GM18505 (cell line): ENCODE results near the gene GPC1.

Experiments
- ATAC-seq: cut with Tn5 transposase; IDR thresholded peaks from one replicate; pipeline ENCODE4 v1.9.1; 2021; ENCODE audit not compliant: unreplicated experiment
- POLR2A ChIP-seq: IDR thresholded peaks from 4 replicates; pipeline ENCODE4 v1.6.1; 2011; ENCODE audit warnings: borderline replicate concordance; ENCODE audit not compliant: insufficient read depth, insufficient read length; ENCODE audit errors: extremely low read depth

GPC1 gene

DNA sequence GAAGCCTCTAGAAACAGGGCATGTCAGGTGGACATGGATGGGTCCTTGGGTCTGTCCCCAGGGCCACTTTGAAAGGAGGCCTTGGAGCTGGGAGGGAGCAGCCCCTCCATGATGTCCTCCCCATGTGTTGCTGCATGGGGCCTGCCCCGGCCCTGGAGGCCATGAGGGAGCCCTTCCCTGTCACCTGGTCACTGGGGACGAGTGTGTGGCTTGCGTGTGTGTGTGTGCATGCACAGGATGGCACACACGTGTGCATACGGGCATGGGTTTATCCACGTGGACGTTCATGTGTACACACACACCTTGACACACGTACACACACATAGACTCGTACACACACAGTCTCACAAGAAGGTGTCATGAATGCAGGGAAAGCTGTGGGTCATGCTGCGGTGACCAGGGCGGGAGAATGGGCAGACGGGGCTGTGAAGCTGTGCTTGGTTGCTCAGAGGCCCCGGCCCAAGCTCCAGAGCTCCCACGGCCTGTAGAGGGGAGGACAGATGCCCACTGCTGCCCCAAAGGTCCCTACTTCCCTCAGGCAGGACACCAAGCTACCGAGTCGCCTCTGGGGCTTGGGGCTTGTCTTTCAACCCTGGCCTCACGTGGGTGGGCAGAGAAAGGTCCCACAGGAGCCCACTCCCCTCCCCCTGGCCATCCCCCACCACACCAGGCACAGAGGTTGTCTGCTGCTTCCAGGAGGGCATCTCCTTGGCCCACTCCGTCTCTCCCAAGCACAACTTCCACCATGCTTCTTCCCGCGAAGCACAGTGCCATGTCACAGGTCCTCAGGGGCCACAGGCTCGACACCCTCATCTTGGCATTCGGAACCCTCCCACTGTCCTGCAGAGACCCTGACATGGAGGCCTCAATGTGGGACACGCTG lies 42.3 kb upstream of the GPC1 start:
- no peak for ATAC-seq
- TF ChIP-seq POLR2A: no peak

GRCh38 chr2:240393831-240394410 lies 41.5 kb upstream of the GPC1 start:
- no peak for TF ChIP-seq POLR2A
- no peak for ATAC-seq

- no peak for ATAC-seq
- no peak for TF ChIP-seq POLR2A
Measured at GRCh38 chr2:240394549-240394948, 40.9 kb upstream of the GPC1 start.

DNA sequence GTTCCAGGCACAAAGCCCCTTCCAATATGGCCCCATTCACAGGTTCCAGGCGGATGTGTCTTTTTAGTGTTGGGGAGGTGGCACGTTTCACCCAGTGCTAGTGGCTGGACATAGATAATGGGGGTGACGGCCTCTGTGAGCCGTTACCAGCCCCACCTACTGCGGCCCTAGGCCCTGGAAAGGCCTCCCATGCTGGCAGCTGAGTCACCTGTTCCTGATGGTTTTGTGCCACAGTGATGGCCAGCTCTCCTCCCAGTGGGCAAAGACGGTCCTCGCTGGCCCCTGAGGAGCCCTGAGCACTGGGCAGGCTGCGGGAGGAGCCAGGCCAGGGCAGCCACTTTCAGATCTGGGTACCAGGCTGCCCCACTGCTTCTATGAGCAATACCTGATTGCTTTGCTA lies 40.0 kb upstream of the GPC1 start:
- TF ChIP-seq POLR2A: no peak
- no peak for ATAC-seq

GRCh38 chr2:240395896-240396622 lies 39.4 kb upstream of the GPC1 start:
- ATAC-seq: no peak

DNA sequence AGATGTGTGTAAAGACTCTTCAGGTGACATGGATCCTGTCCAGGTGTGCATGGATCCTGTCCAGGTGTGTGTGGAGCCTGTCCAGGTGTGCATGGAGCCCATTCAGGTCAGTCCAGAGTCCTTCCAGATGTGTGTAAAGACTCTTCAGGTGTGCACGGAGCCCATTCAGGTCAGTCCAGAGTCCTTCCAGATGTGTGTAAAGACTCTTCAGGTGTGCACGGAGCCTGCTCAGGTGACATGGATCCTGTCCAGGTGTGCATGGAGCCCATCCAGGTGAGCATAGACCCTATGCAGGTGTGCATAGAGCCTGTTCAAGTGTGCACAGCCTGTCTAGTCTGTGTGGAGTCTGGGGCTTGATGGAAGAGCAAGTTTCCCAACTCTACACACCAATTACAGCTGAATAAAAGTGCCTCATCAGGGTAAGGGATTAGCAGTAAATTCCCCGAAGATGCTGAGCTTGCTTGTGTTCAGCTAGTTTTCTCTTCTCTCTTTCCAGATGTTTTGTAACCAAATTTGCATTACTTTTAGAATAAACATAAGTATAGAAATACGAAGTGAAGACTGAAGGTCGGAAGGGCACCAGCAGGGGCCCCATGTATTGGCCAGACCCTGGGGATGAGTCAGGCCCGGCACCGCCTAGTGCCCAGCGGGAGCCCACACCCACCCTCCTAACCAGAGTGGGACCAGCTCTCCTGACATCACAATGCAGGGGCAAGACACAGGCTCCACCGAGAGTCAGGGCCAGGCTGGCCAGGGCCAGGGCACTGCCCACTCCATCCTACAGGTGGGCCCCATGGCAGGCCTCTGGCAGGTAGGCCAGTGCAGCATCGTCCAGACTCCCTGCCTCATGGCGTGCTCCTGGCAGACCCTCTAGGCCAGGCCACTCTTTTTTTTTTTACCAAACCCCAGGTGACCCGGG lies 38.6 kb upstream of the GPC1 start:
- no peak for TF ChIP-seq POLR2A
- no peak for ATAC-seq

More at GRCh38 chr2:240395896-240396622, 39.4 kb upstream of the GPC1 start:
- TF ChIP-seq POLR2A: no peak

DNA sequence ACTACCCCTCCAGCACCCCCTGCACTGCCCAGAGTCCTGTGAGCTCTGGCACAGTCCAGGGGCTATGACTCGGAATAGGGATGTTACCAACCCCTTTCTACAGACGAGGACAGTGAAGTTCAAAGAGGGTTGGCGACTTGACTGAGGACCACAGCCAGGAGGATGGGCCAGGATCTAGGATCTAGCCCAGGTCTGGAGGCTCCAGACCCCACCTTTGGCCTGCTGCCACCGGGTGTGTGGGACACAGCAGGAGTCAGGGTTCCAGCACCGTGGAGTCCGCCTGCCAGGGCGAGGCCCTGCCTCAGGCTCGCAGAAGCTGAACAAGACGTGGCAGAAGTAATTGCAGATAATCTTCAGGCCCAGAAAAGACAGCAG lies 37.9 kb upstream of the GPC1 start:
- no peak for ATAC-seq
- no peak for TF ChIP-seq POLR2A

DNA sequence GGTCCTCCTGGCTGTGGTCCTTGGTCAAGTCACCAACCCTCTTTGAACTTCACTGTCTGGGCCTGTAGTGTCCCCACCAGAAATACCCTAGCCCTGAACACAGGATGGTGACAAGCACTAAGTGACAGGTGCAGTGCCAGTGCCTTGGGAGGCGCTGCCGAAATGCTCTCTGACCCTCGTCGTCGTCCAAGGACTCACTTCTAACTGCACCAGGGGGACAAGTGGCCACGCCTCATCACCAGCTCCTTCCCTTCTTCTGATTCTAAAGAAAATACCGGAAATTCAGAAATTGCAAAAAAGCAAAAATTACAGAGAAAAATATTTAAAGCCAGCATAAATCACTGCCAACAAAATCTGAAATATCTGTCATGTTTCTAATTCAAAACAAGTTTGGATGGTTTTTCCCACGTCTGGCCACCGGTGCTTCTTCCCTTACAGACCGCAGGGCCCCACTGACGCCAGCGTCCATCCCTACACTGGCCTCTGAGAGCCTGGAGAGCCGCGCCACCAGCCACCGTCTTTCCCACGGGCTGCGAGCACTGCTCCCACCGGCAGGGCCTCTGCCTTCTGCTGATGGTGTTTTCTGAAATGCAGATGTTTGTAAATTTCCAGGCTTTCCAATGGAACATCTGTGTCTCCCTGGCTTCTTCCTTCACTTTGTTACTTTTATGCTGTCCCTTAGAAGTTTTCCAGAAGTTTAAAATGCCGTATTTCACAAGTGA lies 37.4 kb upstream of the GPC1 start:
- no peak for ATAC-seq
- no peak for TF ChIP-seq POLR2A

- ATAC-seq: no peak
- no peak for TF ChIP-seq POLR2A
Measured at GRCh38 chr2:240398661-240399267, 36.7 kb upstream of the GPC1 start.

GRCh38 chr2:240399419-240400324 lies 35.8 kb upstream of the GPC1 start:
- no peak for TF ChIP-seq POLR2A
- no peak for ATAC-seq

GRCh38 chr2:240400371-240401161 lies 34.9 kb upstream of the GPC1 start:
- ATAC-seq: no peak
- TF ChIP-seq POLR2A: no peak

GRCh38 chr2:240401308-240401707 lies 34.2 kb upstream of the GPC1 start:
- no peak for ATAC-seq
- no peak for TF ChIP-seq POLR2A
